HG03575 (cell line): ENCODE data around the gene DNAI2.

Source experiments
- ATAC-seq: cut with Tn5 transposase; IDR thresholded peaks from one replicate; pipeline ENCODE4 v1.9.1; 2021; ENCODE audit not compliant: unreplicated experiment, insufficient number of reproducible peaks, low FRiP score; ENCODE audit errors: extremely low read depth

The DNAI2 gene, protein sequence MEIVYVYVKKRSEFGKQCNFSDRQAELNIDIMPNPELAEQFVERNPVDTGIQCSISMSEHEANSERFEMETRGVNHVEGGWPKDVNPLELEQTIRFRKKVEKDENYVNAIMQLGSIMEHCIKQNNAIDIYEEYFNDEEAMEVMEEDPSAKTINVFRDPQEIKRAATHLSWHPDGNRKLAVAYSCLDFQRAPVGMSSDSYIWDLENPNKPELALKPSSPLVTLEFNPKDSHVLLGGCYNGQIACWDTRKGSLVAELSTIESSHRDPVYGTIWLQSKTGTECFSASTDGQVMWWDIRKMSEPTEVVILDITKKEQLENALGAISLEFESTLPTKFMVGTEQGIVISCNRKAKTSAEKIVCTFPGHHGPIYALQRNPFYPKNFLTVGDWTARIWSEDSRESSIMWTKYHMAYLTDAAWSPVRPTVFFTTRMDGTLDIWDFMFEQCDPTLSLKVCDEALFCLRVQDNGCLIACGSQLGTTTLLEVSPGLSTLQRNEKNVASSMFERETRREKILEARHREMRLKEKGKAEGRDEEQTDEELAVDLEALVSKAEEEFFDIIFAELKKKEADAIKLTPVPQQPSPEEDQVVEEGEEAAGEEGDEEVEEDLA

DNA sequence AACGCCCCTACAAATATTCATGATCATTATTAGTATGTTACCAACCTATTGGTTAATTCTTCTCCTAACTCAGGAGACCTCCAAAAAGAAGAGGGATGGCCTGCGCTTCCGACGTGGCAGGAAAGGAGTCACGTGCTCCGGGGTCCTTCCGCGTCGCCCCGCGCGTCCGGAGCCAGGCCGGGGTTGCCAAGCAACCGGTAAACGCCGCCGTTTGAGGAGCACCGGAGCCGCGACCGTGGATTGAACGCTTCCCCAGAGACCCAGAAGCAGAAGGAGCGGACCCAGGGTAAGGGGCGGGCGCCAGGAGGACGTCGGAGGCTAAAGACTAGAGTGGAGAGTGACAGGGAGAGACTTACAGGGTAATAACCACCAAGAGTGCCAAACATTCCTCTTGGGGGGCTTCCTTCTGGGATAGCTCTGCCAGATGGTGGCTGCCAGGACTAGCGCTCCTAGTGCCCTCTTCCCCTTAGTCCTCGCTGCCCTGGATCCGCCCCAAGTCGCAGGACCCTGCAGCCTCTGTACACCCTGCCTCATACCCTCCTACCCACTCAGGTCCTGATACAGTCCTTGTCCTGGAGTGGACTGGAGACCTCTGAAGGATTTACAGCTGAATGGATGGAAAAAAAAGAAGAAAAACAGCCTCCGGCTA is at the start of gene DNAI2:
Gene DNAI2 (plus strand): TSS at position 175 of the 649 bp plus-strand sequence. CDS start 7,584 bp downstream, outside the sequence.
- no peak for ATAC-seq

DNA sequence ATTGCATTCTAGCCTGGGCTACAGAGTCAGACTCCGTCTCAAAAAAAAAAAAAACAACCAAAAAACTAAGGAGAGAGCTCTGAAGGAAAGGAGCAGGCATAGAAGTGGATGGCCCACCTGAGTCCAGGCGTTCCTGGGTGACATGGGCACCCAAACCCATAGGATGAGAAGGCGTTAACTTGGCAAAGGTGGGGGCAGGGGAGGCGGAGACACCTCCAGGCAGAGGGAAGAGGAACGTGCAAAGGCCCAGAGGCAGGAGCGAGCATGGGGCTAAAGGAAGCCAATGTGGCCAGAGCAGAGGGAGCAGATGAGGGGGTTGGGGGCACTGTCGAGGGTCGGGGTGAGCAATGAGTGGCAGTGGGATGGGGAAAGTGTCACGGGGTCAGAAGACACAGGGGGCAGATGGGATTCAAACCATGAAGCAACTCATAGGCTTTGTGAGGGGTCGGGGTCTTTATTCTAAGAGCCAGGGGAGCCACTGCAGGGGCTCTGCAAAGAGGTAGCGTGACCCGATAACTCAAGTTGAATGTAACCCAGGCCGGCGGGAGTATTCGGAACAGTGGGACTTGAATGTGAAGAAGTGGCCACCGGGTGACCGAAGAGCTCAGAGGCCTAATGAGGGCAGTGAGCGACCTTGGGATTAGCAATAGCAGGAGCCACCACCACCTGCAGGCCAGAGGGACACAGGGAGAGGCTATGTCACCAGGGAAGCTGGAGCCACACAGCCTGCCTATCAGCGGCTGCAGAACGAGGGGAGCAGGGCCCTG is 48.9 kb upstream of the DNAI2 start:
- ATAC-seq, result no peak

DNA sequence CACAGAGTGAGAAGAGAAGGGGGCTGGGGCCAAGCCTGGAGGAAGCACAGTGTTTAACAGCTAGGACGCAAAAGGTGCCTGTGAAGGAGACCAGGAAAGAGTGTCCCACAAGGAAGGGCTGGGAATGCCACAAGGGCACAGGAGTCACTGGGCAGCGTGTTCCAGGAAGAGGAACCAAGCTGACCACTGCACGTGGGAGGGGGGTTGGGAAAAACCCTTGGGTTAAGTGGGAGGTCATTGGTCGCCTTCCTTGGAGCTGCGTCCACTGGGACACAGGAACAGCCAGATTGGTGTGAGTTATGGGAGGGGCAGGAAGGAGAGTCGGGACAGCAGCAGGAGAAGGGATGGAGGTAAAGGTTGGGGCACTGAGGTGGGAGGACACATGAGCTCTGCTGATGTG is 47.8 kb upstream of the DNAI2 start:
- no peak for ATAC-seq

DNA sequence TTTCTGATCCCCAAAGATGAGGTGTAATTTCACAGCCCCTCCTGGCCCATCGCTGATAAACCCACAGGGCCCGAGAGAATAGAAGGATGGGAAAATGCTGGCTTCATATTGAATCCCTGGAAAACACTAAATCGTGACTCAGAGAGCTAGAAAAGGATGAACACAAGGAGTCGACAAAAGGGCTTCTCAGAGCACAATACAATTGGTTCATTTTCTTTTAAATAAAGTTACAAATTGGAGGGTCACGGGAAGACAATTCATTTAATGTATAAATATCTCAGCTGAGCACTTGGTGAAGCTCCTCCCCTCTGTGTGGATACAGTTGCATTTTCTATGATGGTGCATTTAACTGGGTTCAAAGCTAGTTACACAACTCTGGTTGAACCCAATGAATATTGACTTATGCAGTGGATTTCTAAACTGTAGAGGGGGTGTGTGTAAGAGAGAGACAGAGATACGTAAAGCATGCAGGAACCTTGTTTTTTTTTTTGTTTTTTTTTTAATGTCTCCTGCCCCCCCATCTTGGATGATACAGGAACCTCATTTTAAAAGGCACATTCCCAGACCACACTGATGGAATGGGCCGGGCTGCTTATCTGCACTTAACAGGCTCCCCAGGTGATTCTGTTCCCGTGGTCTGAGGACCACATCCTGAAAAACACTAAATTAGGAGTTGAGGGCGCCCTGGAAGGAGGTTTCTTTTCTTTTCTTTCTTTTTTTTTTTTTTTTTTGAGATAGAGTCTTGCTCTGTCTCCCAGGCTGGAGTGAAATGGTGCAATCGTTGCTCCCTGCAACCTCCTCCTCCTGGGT is 46.6 kb upstream of the DNAI2 start:
- no peak for ATAC-seq

DNA sequence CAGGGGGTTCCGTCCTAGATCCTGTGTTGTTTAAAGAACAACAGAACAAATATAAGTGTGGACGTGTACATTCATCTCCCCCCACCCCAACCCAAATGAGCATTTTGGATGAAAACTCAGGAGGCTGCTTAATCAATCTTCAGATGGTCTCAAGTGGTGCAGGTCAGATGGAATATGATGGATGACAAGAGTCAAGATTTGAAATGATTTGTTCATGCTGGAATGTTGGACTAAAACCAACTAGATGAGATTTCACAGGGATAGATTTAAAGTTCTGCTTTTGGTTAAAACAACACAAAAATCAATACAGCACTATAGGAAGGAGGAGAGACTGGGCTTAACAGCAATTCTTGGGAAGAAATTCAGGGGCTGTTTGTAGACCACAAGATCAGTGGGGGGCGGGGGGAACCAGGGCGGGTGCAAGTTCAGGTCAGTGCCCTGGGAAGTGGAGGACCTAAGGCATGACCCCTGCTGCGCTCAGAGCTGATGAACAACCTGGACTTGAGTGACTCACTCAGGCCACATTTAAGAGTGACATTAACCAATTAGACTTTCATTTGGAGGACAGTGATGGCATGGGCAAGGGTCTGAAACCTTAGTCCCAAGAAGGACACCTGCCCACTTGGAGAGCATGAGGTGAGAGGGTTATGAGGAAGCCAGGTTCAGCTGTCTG is 45.6 kb upstream of the DNAI2 start:
- no peak for ATAC-seq

DNA sequence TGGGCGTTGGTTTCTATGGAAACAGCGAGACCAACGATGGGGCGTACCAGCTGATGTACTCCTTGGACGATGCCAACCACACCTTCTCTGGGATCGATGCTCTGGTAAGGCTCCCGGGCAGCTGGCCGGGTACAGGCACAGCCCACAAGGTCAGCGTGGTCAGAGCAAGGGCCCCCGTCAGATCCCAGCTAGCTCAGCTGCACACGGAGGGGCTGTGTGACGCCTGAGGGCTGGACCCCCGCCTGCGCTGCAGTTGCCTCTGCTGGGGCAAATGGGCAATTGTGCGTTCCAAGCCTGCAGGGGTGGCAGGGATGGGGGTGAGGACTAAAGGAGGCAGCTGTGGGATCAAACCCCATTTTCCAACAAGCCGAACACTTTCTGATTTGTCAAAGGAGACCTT is 43.1 kb upstream of the DNAI2 start:
- no peak for ATAC-seq

DNA sequence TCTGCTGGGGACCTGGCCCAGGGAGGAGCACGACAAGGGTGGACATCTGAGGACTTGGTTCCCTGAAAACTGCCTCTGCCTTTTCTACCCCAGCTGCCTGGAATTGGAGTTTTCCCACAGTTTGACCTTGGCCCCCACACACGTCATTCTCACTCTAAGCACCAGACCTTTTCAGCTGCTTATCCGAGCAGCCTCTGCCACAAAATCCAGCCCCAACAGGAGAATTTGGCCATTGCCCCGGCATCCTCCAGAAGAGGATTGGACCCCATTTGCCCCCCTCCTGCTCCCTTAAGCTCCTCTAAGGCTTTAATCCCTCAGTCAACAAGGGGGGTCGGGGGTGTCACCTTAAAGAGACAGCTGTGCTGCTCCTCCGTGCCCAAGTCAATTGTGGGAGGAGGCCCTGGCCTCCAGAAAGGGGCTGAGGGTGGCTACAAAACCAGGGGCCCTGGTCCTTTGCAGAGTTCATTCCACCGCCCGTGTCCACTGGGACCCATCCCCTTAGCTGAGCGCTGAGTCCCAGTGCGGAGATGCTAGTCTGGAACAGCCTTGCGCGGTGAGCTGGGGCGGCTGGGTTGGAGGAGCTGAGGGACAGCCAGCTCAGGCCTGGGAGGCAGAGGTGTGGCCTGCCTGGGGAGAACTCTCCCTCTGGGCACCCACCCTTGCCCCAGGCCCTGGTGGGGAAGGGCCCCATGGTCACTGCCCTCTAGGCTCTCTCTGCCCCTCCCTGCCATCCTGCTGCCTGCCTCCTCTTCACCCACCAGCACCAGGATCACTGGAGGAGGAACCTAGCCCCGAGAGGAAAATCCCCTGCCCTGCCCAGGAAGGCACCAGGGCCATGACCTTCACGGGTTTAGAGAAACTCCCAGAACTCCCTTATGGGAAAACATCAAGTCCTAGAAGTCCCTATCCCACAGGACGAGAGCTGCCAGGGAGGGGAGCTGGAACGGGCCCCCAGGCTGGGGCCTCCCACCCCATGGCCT is 41.8 kb upstream of the DNAI2 start:
- no peak for ATAC-seq

DNA sequence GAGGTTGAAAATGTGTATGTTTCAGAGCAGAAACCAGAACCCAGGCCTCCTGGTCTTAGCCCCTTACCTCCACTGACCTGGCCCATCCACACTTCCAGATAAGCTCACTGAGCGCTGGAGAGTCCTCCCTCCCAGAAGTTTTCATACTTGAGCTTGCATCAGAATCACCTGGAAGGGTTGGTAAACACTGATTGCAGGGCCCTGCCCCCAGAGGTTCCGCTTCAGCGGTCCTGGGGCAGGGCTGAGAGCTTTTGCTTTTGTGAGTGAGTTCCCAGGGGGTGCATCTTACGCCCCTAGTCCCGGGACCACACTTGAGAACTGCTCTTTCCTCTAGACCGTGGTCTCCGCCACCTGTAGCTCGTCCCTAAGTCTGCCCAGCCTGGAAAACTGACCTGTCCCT is 40.1 kb upstream of the DNAI2 start:
- no peak for ATAC-seq

DNA sequence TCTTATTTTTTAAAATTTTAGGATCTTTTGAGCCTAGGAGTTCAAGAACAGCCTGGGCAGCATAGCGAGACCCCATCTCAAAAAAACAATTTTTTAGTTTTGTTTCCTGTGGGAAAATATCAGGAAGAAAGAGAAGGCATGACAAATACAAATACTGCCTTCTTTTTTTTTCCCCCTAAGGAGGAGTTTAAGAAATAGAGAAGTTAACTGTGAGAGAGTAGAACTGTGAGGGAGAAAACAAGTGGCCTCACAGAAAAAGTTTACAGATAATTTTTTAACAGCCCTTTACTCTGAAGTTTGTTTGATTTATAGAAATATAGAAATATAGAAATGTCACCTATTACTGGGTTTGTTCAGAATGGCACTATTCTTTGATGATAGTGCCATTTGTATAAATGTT is 39.5 kb upstream of the DNAI2 start:
- ATAC-seq, result no peak

DNA sequence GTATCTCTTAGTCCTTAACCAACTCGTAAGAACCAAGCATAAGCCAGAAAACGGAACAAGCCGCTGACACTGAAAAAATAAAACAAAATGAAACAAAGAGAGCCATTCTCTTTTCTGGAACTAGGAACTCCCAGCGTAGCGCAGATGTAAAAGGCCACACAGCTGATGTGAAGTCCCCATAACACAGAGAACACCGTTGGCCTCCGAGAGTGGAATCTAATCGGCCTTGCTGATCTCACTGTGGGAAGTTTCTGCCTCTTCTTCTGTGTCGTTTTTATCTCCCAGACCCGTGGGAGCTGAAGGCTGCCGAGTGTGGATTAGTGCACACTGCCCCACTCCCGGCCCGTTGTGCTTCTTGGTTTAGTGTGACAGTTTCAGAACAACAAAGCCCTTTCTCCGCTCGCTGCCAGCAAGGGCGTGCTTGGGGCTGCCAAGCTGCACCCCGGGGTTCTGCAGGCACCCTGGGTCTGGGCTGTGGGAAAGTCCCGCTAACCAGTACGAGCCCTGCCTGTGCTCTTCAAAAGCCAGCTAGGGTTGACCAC is 38.9 kb upstream of the DNAI2 start:
- ATAC-seq, result no peak

DNA sequence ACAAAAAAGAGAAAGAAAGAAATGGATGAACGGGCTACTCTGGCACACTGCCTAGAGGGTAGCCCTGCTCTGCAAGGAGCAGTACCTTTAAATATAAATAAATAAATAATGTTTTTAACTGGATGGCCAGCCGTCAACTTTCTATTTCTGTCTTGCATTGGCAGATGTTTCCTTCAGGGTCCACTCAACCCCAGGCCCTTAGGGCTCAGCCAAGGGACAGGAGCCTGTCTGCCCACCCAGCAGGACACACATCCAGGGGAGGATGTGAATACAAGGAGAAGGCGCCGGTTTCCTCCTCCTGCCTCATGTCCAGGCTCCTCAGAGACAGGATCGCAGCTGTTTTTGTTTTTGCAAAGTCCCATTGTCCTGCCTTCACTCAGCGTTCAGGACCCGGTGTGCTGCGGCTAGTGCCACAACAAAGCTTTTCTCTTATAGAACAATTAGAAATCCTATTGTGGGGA is 38.1 kb upstream of the DNAI2 start:
- ATAC-seq, result no peak

DNA sequence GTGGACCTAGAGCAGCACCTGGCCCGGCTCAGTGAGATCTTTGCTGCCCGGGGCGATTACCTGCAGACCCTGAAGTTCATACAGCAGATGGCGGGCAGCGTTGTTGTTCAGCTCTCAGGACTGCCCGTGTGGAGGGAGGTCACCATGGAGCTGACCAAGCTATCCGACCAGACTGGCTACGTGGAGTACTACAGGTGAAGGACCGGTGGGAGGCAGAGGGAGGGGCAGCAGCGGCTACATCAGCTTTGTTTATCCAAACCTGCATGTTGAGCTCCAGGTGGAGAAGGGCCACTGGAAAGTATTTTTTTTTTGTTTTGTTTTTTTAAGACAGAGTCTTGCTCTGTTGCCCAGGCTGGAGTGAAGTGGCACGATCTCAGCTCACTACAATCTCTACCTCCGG is 36.7 kb upstream of the DNAI2 start:
- ATAC-seq, result no peak

DNA sequence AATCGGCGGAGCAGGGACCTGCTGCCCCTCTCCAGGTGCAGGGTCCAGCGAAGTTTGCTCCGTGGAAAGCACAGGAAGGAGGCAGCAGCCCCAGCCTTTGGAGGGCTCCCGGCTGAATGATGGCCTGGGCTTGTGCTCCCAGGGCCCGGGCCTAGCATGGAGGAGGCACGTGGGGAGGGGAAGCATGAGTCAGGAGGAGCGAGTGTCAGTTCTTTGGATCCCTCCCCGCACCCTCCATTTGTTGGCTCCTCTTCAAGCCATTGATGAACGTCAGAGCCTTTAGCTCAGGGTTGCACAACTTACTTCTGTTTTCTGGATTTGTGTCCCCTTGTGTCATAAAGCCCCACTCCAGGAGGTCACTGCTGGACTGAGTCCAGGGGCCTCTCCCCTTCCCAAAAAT is 34.9 kb upstream of the DNAI2 start:
- no peak for ATAC-seq

DNA sequence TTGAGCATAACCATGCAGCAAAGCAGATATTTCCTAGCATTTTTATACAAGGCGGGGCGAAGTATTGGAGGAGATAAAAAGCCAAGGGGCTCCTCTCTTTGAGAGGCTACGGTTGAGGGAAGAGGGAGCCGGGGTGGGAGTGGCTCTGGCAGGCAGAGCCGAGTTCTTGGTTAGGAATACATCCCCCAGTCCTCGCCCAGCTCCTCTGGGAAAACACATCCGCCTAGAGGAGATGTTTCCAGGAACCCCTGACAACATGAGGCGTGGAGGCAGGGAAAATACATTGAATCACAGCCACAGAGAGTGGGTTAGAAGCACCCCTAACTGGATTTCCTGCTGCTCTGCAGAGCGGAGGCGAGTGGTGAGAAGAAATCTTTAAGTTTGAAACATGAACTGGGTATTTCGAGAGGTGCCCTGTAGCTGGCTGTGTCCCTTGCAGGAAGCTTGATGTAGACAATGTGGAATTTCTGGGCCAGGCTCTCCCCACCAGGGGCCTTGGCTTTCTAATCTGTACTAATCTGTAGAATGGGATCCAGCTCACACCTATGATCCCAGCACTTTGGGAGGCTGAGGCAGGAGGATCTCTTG is 33.3 kb upstream of the DNAI2 start:
- ATAC-seq, result no peak

DNA sequence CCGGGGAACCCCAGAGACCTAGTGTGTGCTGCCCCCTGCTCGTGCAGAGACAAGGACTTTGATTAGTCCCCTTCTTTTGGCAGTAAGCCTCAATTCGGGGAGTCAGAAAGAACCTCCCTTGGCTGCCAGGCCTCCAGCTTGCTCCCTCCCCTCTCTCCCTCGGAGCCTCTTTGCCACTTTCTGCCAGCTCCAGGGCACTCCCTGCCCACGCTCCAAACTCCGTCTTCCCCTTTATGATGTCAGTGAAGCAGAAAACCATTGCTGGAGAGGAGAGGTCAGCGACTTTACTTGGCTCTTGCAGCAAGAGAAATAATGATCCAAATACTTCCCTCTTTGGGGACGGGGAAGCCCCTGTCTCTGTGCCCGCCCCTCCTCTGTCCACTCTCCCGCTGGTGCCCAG is 32.6 kb upstream of the DNAI2 start:
- ATAC-seq, result no peak

DNA sequence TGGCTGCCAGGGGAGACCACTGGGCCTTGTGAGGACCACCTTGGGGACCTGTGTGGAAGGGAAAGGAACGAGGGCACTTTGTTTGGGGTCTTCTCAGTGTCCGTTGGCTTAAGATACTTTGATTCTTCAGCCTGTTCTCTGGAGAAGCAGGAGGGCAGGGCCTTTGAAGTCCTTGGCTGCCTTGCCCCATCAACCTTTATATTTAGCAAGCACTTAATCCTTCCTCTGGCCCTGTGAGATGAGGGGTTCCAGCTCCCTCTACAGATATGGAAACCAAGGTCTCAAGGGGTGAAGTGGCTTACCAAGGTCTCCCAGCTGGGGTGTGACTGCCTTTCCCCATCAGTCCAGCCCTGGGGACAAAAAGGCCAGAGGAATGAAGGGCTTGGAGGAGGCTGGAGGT is 32.2 kb upstream of the DNAI2 start:
- no peak for ATAC-seq
